Hematopoietic multipotent progenitor cell (in vitro differentiated cells): Measurements from ENCODE around the gene EEF2. TPM values are rescaled to one million over a fixed set of nuclear protein-coding genes. Genes with fewer than 3 reads are reported as not detected.

Source experiments
- DNase-seq, 3 donors: peaks; one replicate each; pipeline ENCODE4 v3.0.0-alpha.2; 2011 to 2015; ENCODE audit warnings: low read depth in 2 of 3, low spot score in 2 of 3
- total RNA-seq: library from RNA; depleted of rRNA; stranded (reverse); fragments of >200 nt; gene quantifications from one replicate; pipeline ENCODE4 v1.2.3, GENCODE V29; 2012

The EEF2 gene
- total RNA-seq, 1 donor = 7,662 TPM

GRCh38 chr19:3986260-3987041 is 1.2 kb upstream of the EEF2 start:
- peak in 2 of 3 donors; percentile 78 to 88 for DNase-seq

- no peak for DNase-seq
These were observed 488 bp upstream of the EEF2 start for GRCh38 chr19:3985643-3986259.

- DNase-seq = no peak
These were observed 717 bp downstream of the EEF2 start for GRCh38 chr19:3984584-3984907.

- no peak for DNase-seq
These were observed 1.2 kb downstream of the EEF2 start for GRCh38 chr19:3983936-3984583.

GRCh38 chr19:3983542-3983914 is 1.7 kb downstream of the EEF2 start:
- DNase-seq = no peak

GRCh38 chr19:3982701-3983541 is 2.3 kb downstream of the EEF2 start:
- DNase-seq = no peak

- DNase-seq = no peak
These were observed 3.3 kb downstream of the EEF2 start for GRCh38 chr19:3981736-3982681.

GRCh38 chr19:3981373-3981735 is 3.9 kb downstream of the EEF2 start:
- no peak for DNase-seq

- no peak for DNase-seq
These were observed 4.7 kb downstream of the EEF2 start for GRCh38 chr19:3980353-3981251.

- no peak for DNase-seq
These were observed 5.5 kb downstream of the EEF2 start for GRCh38 chr19:3979674-3980352.

GRCh38 chr19:3979289-3979673 is 6.0 kb downstream of the EEF2 start:
- DNase-seq = no peak

- DNase-seq = no peak
These were observed 7.1 kb downstream of the EEF2 start for GRCh38 chr19:3978145-3978544.

- peak in 1 of 3 donors; percentile 15 for DNase-seq
These were observed 7.8 kb downstream of the EEF2 start for GRCh38 chr19:3977242-3978143.

GRCh38 chr19:3976495-3977241 is 8.6 kb downstream of the EEF2 start:
- no peak for DNase-seq

- no peak for DNase-seq
These were observed 9.6 kb downstream of the EEF2 start for GRCh38 chr19:3975637-3976087.

- no peak for DNase-seq
These were observed 10.1 kb downstream of the EEF2 start for GRCh38 chr19:3975144-3975543.
